ENCODE measurements around the gene HAUS8. TPM values are rescaled to one million over a fixed set of nuclear protein-coding genes. Genes with fewer than 3 reads are reported as not detected.
"Not testable (repeated sequence)": the region's sequence is repeated elsewhere in the genome, so short reads cannot be mapped to it uniquely, and the experiment has no call there.

The HAUS8 gene
- total RNA-seq, 8 experiments from 2014 or later = 3.4 to 14.8 (median 6.4) TPM

- in situ Hi-C loops (cut with MboI; ENCODE audit: low pct_unique_long_range_greater_than_20kb in 2 of 9, low sequenced_read_pairs in 9 of 9, unreplicated experiment in 9 of 9) = loop anchor here in 1 of 9 experiments (25.0 kb wide), 1 partner anchor 250 kb away; no protein-coding TSS in a partner anchor
- ATAC-seq (replicated peaks in 6 of 8) = no peak
These were observed 38.1 kb downstream of the HAUS8 start for GRCh38 chr19:17037184-17037583.

GRCh38 chr19:17036640-17037039 lies 38.6 kb downstream of the HAUS8 start:
- WGBS, 10 experiments = 40 to 100% (median 83%) methylated on average over 1 to 2 of the region's 4 CpGs; no CpG with 5 or more reads in 7 of the 10 experiments
- in situ Hi-C loops (cut with MboI; ENCODE audit: low pct_unique_long_range_greater_than_20kb in 2 of 9, low sequenced_read_pairs in 9 of 9, unreplicated experiment in 9 of 9) = loop anchor here in 1 of 9 experiments (25.0 kb wide), 1 partner anchor 249 kb away; no protein-coding TSS in a partner anchor
- no peak for ATAC-seq (replicated peaks in 6 of 8)
- H3K4me3 ChIP-seq = no peak overlapping the region
- H3K27ac ChIP-seq = no peak overlapping the region
- H3K4me1 ChIP-seq (replicated peaks in 1 of 2) = no peaks in the 10 kb centered on the region

More at GRCh38 chr19:17037184-17037583, 38.1 kb downstream of the HAUS8 start:
- H3K4me1 ChIP-seq (replicated peaks in 1 of 2) = no peaks in the 10 kb centered on the region
- no peak overlapping the region for H3K4me3 ChIP-seq
- H3K27ac ChIP-seq = no peak overlapping the region
- WGBS, 10 experiments = 20 to 100% (median 82%) methylated on average over 1 to 2 of the region's 6 CpGs; no CpG with 5 or more reads in 7 of the 10 experiments

GRCh38 chr19:17035842-17036424 lies 39.3 kb downstream of the HAUS8 start:
- H3K27ac ChIP-seq = no peak overlapping the region
- in situ Hi-C loops (cut with MboI; ENCODE audit: low pct_unique_long_range_greater_than_20kb in 2 of 9, low sequenced_read_pairs in 9 of 9, unreplicated experiment in 9 of 9) = loop anchor here in 1 of 9 experiments (25.0 kb wide), 1 partner anchor 249 kb away; no protein-coding TSS in a partner anchor
- 10 to 100% (median 83%) methylated on average over 1 to 4 of the region's 15 CpGs; no CpG with 5 or more reads in 3 of the 10 experiments for WGBS, 10 experiments
- H3K4me3 ChIP-seq = no peak overlapping the region
- H3K4me1 ChIP-seq (replicated peaks in 1 of 2) = no peaks in the 10 kb centered on the region
- peak in 1 of 8 experiments; percentile 20 for ATAC-seq (replicated peaks in 6 of 8)

- no peak overlapping the region for H3K27ac ChIP-seq
- ATAC-seq (replicated peaks in 6 of 8) = no peak
- 0 to 95% (median 72%) methylated on average over 1 to 5 of the region's 6 CpGs; no CpG with 5 or more reads in 3 of the 10 experiments for WGBS, 10 experiments
- H3K4me3 ChIP-seq = no peak overlapping the region
- in situ Hi-C loops (cut with MboI; ENCODE audit: low pct_unique_long_range_greater_than_20kb in 2 of 9, low sequenced_read_pairs in 9 of 9, unreplicated experiment in 9 of 9) = loop anchor here in 1 of 9 experiments (25.0 kb wide), 1 partner anchor 244 kb away; no protein-coding TSS in a partner anchor
- H3K4me1 ChIP-seq (replicated peaks in 1 of 2) = peaks cover 0 to 5% of the 10 kb centered on the region in 2 donors
These were observed 43.5 kb downstream of the HAUS8 start for GRCh38 chr19:17031741-17032140.

- WGBS, 10 experiments = 30 to 100% (median 90%) methylated on average over 1 to 4 of the region's 7 CpGs; no CpG with 5 or more reads in 5 of the 10 experiments
- in situ Hi-C loops (cut with MboI; ENCODE audit: low pct_unique_long_range_greater_than_20kb in 2 of 9, low sequenced_read_pairs in 9 of 9, unreplicated experiment in 9 of 9) = loop anchor here in 1 of 9 experiments (25.0 kb wide), 1 partner anchor 240 kb away; no protein-coding TSS in a partner anchor
- ATAC-seq (replicated peaks in 6 of 8) = peak in 5 of 8 experiments; percentile 2 to 11 (median 6)
- Histone ChIP-seq H3K4me3 (no peak overlapping the region), H3K4me1 (replicated peaks in 1 of 2) (peaks cover 0 to 5% of the 10 kb centered on the region in 2 donors), H3K27ac (no peak overlapping the region)
These were observed 47.7 kb downstream of the HAUS8 start for GRCh38 chr19:17027535-17027975.

- WGBS, 10 experiments = 10% methylated on average over 4 of the region's 67 CpGs; no CpG with 5 or more reads in 9 of the 10 experiments
- Histone ChIP-seq H3K4me3 (peak within 1 kb of the TSS; percentile 29 to 36 (median 34)), H3K27ac (no peak within 1 kb of the TSS), H3K4me1 (replicated peaks in 1 of 2) (peaks cover 0 to 5% of the 10 kb centered on the region in 2 donors)
- in situ Hi-C loops (cut with MboI; ENCODE audit: low pct_unique_long_range_greater_than_20kb in 2 of 9, low sequenced_read_pairs in 9 of 9, unreplicated experiment in 9 of 9) = loop anchor here in 1 of 9 experiments (25.0 kb wide), 1 partner anchor 240 kb away; no protein-coding TSS in a partner anchor
- peak in 7 of 8 experiments; percentile 63 to 80 (median 78) for ATAC-seq (replicated peaks in 6 of 8)
These were observed 48.3 kb downstream of the HAUS8 start, which contains the start of gene CPAMD8 for GRCh38 chr19:17026706-17027534. Gene CPAMD8 (minus strand): TSS chr19:17026810. CDS start chr19:17026642, 168 bp downstream.

GRCh38 chr19:17025991-17026658 lies 49.1 kb downstream of the HAUS8 start:
- peaks cover 0 to 5% of the 10 kb centered on the region in 2 donors for H3K4me1 ChIP-seq (replicated peaks in 1 of 2)
- H3K27ac ChIP-seq = no peak overlapping the region
- H3K4me3 ChIP-seq = peak overlapping the region; percentile 29 to 36 (median 34)
- peak; percentile 14 to 68 (median 50) for ATAC-seq (replicated peaks in 6 of 8)
- in situ Hi-C loops (cut with MboI; ENCODE audit: low pct_unique_long_range_greater_than_20kb in 2 of 9, low sequenced_read_pairs in 9 of 9, unreplicated experiment in 9 of 9) = loop anchor here in 1 of 9 experiments (25.0 kb wide), 1 partner anchor 239 kb away; no protein-coding TSS in a partner anchor
- 0 to 9% (median 0%) methylated on average over 1 to 6 of the region's 40 CpGs; no CpG with 5 or more reads in 4 of the 10 experiments for WGBS, 10 experiments

GRCh38 chr19:17025361-17025760 lies 49.9 kb downstream of the HAUS8 start:
- Histone ChIP-seq H3K4me3 (peak overlapping the region in 1 of 5 donors; percentile 36), H3K4me1 (replicated peaks in 1 of 2) (peaks cover 0 to 1% of the 10 kb centered on the region in 2 donors), H3K27ac (no peak overlapping the region)
- in situ Hi-C loops (cut with MboI; ENCODE audit: low pct_unique_long_range_greater_than_20kb in 2 of 9, low sequenced_read_pairs in 9 of 9, unreplicated experiment in 9 of 9) = loop anchor here in 1 of 9 experiments (25.0 kb wide), 1 partner anchor 238 kb away; no protein-coding TSS in a partner anchor
- WGBS, 10 experiments = 18 to 80% (median 61%) methylated on average over 1 to 6 of the region's 6 CpGs; no CpG with 5 or more reads in 3 of the 10 experiments
- ATAC-seq (replicated peaks in 6 of 8) = no peak

- H3K4me1 ChIP-seq (replicated peaks in 1 of 2); H3K27ac ChIP-seq; H3K4me3 ChIP-seq; ATAC-seq (replicated peaks in 6 of 8): not testable (repeated sequence)
- 30 to 100% (median 40%) methylated on average over 2 to 3 of the region's 8 CpGs; no CpG with 5 or more reads in 5 of the 10 experiments for WGBS, 10 experiments
- in situ Hi-C loops (cut with MboI; ENCODE audit: low pct_unique_long_range_greater_than_20kb in 2 of 9, low sequenced_read_pairs in 9 of 9, unreplicated experiment in 9 of 9) = loop anchor here in 1 of 9 experiments (25.0 kb wide), 1 partner anchor 238 kb away; no protein-coding TSS in a partner anchor
These were observed 50.3 kb downstream of the HAUS8 start for GRCh38 chr19:17024941-17025340.

- no peaks in the 10 kb centered on the region for H3K4me1 ChIP-seq (replicated peaks in 1 of 2)
- in situ Hi-C loops (cut with MboI; ENCODE audit: low pct_unique_long_range_greater_than_20kb in 2 of 9, low sequenced_read_pairs in 9 of 9, unreplicated experiment in 9 of 9) = no loop called here
- WGBS, 10 experiments = 20 to 100% (median 74%) methylated on average over 1 to 3 of the region's 3 CpGs; no CpG with 5 or more reads in 2 of the 10 experiments
- H3K27ac ChIP-seq = no peak overlapping the region
- H3K4me3 ChIP-seq = no peak overlapping the region
- ATAC-seq (replicated peaks in 6 of 8) = no peak
These were observed 51.4 kb downstream of the HAUS8 start for GRCh38 chr19:17023805-17024204.

GRCh38 chr19:17022738-17023137 lies 52.5 kb downstream of the HAUS8 start:
- in situ Hi-C loops (cut with MboI; ENCODE audit: low pct_unique_long_range_greater_than_20kb in 2 of 9, low sequenced_read_pairs in 9 of 9, unreplicated experiment in 9 of 9) = no loop called here
- Histone ChIP-seq H3K4me3 (no peak overlapping the region), H3K4me1 (replicated peaks in 1 of 2) (no peaks in the 10 kb centered on the region), H3K27ac (no peak overlapping the region)
- WGBS, 10 experiments = 53 to 96% (median 87%) methylated on average over 3 to 6 of the region's 7 CpGs; no CpG with 5 or more reads in 5 of the 10 experiments
- no peak for ATAC-seq (replicated peaks in 6 of 8)
